Natural killer cell (primary cell): ENCODE measurements around the gene KCNA2. TPM values are rescaled to one million over a fixed set of nuclear protein-coding genes. Genes with fewer than 3 reads are reported as not detected.

Experiments used
- ATAC-seq, 3 donors: fragments of 150-1000 bp in 2 of 3; fragments of 200-7000 bp in 1 of 3; cut with Tn5 transposase; 1 replicate in 1 of 3; 2 replicates in 2 of 3; pipeline ENCODE4 v1.10.0; 2021; ENCODE audit warnings: mild to moderate bottlenecking in 2 of 3, moderate library complexity in 2 of 3
- DNase-seq, 2 donors: peaks; one replicate each; pipeline versions ENCODE4 v3.0.0 to v3.0.0-alpha.2; 2013 to 2021; ENCODE audit warnings: mixed read lengths in 1 of 2
- H3K27ac ChIP-seq: one replicate; pipeline ENCODE4 v1.5.1; 2013; ENCODE audit warnings: mild to moderate bottlenecking, low read length
- H3K27me3 ChIP-seq: one replicate; pipeline ENCODE4 v1.6.1; 2013; ENCODE audit warnings: low read length; ENCODE audit not compliant: control insufficient read depth, insufficient read depth
- H3K36me3 ChIP-seq: one replicate; pipeline ENCODE4 v1.6.1; 2013; ENCODE audit warnings: low read length; ENCODE audit not compliant: control insufficient read depth, insufficient read depth
- H3K4me1 ChIP-seq: one replicate; pipeline ENCODE4 v1.6.1; 2013; ENCODE audit warnings: low read length; ENCODE audit not compliant: control insufficient read depth, insufficient read depth
- H3K4me3 ChIP-seq: one replicate; pipeline ENCODE4 v1.5.1; 2013; ENCODE audit warnings: low read length
- H3K9me3 ChIP-seq: one replicate; pipeline ENCODE4 v1.6.1; 2013; ENCODE audit warnings: low read length; ENCODE audit not compliant: control insufficient read depth, insufficient read depth
- H3K27ac Mint-ChIP-seq, 2 donors: one replicate each; pipeline ENCODE4 v1.8.0; 2022; ENCODE audit warnings: mild to moderate bottlenecking in 2 of 2, mixed read lengths in 2 of 2, moderate library complexity in 1 of 2
- H3K27me3 Mint-ChIP-seq, 2 donors: one replicate each; pipeline ENCODE4 v1.8.0; 2022; ENCODE audit warnings: low read depth in 2 of 2, mixed read lengths in 2 of 2
- H3K36me3 Mint-ChIP-seq: one replicate; pipeline ENCODE4 v1.8.0; 2022; ENCODE audit warnings: mixed read lengths
- H3K4me1 Mint-ChIP-seq, 2 donors: one replicate each; pipeline ENCODE4 v1.8.0; 2022; ENCODE audit warnings: mixed read lengths in 2 of 2
- H3K4me3 Mint-ChIP-seq: one replicate; pipeline ENCODE4 v1.8.0; 2022; ENCODE audit warnings: mild to moderate bottlenecking, moderate library complexity, mixed read lengths
- H3K9me3 Mint-ChIP-seq, 2 donors: one replicate each; pipeline ENCODE4 v1.8.0; 2022; ENCODE audit warnings: mixed read lengths in 2 of 2
- WGBS: methylation state at CpG from one replicate; pipeline ENCODE4 v1.1.7; 2013; ENCODE audit warnings: missing lambda C conversion rate; ENCODE audit not compliant: insufficient coverage; 5-methylcytosine and 5-hydroxymethylcytosine counted together
- intact Hi-C: fragments of 100-400 bp; cut with micrococcal nuclease; formaldehyde crosslinking; loops from one replicate; pipeline ENCODE4 v1.14.2; 2022
- total RNA-seq, 4 donors: library from RNA; stranded (reverse); fragments of 120-200 nt in 1 of 4; gene quantifications; one replicate each; pipeline versions ENCODE4 v1.2.3 to v1.2.4, GENCODE V29; 2013 to 2022
- TF ChIP-seq, protein P1 (sequence below): fragments of 200-600 bp; IDR thresholded peaks from one replicate; pipeline ENCODE4 v1.8.0; 2022; ENCODE audit warnings: antibody characterized with exemption

Gene KCNA2
- total RNA-seq, 3 donors from 2014 or later (not counting 1 experiment from before 2014, with no cell fraction given) = 0.07 to 2.6 (median 0.26) TPM

DNA sequence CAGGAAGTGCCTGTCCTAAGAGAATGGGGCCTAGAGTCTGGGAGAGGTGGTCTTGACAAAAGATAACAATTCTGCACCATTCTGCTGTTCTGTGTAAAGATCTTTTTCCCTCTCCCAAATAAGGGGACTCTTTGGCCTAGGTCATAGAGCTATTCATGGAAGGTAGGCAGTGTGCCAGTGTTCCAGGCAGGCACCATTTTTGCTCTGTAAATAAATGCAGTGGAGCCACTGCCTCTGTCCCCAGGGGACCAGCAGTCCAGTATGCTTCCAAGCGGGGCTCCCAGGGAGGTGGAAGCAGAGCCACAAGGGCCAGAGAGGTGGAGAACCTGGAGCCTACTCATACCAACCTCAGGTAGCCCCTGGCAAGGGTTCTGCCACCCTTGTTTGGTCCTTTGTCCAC is 25.9 kb downstream of the KCNA2 start:
- intact Hi-C loops = no loop called here
- H3K4me1 ChIP-seq = no peaks in the 10 kb centered on the region
- DNase-seq (no peak), ATAC-seq (no peak)
- 88% methylated on average over 1 of the region's 1 CpG for WGBS
- no peak overlapping the region for H3K4me3 ChIP-seq
- no peak overlapping the region for H3K27ac ChIP-seq
- Mint-ChIP-seq H3K4me1 (no peaks in the 10 kb centered on the region), H3K27ac (no peak overlapping the region), H3K9me3 (no peaks in the 10 kb centered on the region), H3K27me3 (peaks cover 21 to 46% of the 10 kb centered on the region in 2 donors), H3K36me3 (no peaks in the 10 kb centered on the region), H3K4me3 (no peak overlapping the region)
- H3K9me3 ChIP-seq = no peaks in the 10 kb centered on the region
- no peaks in the 10 kb centered on the region for H3K36me3 ChIP-seq
- peaks cover 5% of the 10 kb centered on the region for H3K27me3 ChIP-seq
- TF ChIP-seq, protein P1, sequence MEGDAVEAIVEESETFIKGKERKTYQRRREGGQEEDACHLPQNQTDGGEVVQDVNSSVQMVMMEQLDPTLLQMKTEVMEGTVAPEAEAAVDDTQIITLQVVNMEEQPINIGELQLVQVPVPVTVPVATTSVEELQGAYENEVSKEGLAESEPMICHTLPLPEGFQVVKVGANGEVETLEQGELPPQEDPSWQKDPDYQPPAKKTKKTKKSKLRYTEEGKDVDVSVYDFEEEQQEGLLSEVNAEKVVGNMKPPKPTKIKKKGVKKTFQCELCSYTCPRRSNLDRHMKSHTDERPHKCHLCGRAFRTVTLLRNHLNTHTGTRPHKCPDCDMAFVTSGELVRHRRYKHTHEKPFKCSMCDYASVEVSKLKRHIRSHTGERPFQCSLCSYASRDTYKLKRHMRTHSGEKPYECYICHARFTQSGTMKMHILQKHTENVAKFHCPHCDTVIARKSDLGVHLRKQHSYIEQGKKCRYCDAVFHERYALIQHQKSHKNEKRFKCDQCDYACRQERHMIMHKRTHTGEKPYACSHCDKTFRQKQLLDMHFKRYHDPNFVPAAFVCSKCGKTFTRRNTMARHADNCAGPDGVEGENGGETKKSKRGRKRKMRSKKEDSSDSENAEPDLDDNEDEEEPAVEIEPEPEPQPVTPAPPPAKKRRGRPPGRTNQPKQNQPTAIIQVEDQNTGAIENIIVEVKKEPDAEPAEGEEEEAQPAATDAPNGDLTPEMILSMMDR = no peak

DNA sequence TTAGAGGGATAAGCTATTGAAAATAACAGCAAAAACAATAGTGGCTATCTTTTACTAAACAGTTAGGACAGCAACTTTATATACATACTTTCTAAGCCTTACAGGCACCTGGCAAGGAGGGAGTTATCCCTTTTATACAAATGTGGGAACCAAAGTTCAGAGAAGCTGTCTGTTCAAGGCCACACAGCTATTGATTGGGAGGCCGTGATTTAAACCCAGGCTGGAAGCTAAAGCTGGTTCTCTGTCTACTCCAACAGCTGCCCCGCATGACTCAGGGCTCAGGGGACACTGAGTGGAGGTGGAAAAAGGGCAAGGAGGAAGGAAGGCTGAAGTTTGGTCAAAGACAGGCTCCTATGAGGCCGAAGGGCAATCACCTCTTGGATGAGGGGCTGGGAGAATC is 26.7 kb downstream of the KCNA2 start:
- Mint-ChIP-seq H3K27ac (no peak overlapping the region), H3K36me3 (no peaks in the 10 kb centered on the region), H3K4me1 (no peaks in the 10 kb centered on the region), H3K27me3 (peaks cover 24 to 54% of the 10 kb centered on the region in 2 donors), H3K9me3 (no peaks in the 10 kb centered on the region), H3K4me3 (no peak overlapping the region)
- Histone ChIP-seq H3K9me3 (no peaks in the 10 kb centered on the region), H3K27ac (no peak overlapping the region), H3K4me1 (no peaks in the 10 kb centered on the region), H3K36me3 (no peaks in the 10 kb centered on the region), H3K4me3 (no peak overlapping the region), H3K27me3 (peaks cover 5% of the 10 kb centered on the region)
- 77% methylated on average over 3 of the region's 3 CpGs for WGBS
- ATAC-seq = no peak
- no peak for DNase-seq
- intact Hi-C loops = no loop called here
- TF ChIP-seq, protein P1 = no peak

DNA sequence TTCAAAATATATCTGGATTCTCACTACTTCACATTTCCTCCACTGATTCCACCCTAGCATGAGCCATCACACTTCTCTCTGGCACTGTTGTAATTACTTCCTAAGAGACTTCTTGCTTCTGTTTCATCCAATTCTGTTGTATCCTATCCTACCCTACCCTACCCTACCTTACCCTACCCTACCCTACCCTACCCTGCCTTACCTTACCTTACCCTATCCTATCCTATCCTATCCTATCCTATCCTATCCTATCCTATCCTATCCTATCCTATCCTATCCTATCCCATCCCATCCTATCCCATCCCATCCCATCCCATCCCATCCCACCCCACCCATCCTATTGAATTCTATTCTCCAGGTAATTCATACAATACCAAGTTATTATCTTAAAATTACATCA is 29.7 kb downstream of the KCNA2 start:
- Histone ChIP-seq H3K27ac (no peak overlapping the region), H3K4me1 (no peaks in the 10 kb centered on the region), H3K4me3 (no peak overlapping the region), H3K36me3 (no peaks in the 10 kb centered on the region), H3K9me3 (no peaks in the 10 kb centered on the region), H3K27me3 (peaks cover 9% of the 10 kb centered on the region)
- Mint-ChIP-seq H3K9me3 (no peaks in the 10 kb centered on the region), H3K4me3 (no peak overlapping the region), H3K27ac (no peak overlapping the region), H3K36me3 (no peaks in the 10 kb centered on the region), H3K27me3 (peaks cover 26 to 59% of the 10 kb centered on the region in 2 donors), H3K4me1 (no peaks in the 10 kb centered on the region)
- TF ChIP-seq, protein P1 = no peak
- intact Hi-C loops = no loop called here
- ATAC-seq = no peak
- no peak for DNase-seq

DNA sequence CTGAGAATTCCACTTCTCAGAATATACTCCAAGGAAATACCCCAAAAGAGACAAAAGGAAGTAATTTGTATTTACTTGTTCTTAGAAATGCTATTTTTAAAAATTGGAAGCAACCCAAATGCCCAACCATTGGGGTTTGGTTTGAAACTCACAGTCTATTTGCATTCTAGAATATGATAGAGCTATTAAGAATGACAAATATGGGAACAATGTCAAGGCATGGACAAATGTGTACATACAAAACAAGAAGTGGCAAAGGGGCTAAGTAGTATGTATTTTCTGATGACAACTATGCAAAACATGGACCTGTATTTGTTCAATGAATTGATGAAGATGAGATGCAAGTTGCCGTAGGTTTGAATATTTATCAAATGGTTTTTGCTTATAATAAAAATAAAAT is 32.8 kb downstream of the KCNA2 start:
- Histone ChIP-seq H3K9me3 (no peaks in the 10 kb centered on the region), H3K4me1 (no peaks in the 10 kb centered on the region), H3K27me3 (peaks cover 11% of the 10 kb centered on the region), H3K4me3 (no peak overlapping the region), H3K36me3 (no peaks in the 10 kb centered on the region), H3K27ac (no peak overlapping the region)
- TF ChIP-seq, protein P1 = no peak
- H3K36me3 Mint-ChIP-seq = no peaks in the 10 kb centered on the region
- ATAC-seq = no peak
- H3K4me3 Mint-ChIP-seq = no peak overlapping the region
- WGBS = no CpG with 5 or more reads among the region's 1 CpG
- DNase-seq = no peak
- intact Hi-C loops = no loop called here
- no peak overlapping the region for H3K27ac Mint-ChIP-seq
- H3K9me3 Mint-ChIP-seq = no peaks in the 10 kb centered on the region
- H3K4me1 Mint-ChIP-seq = no peaks in the 10 kb centered on the region
- peaks cover 26 to 57% of the 10 kb centered on the region in 2 donors for H3K27me3 Mint-ChIP-seq
